HepG2 (cell line): ENCODE results near the gene MAIP1. TPM values are rescaled to one million over a fixed set of nuclear protein-coding genes. Genes with fewer than 3 reads are reported as not detected.
A peak's percentile ranks its signal among the peaks of the same experiment; 100 is the strongest.

Experiments
- ARID4A ChIP-seq: sonication (generic); formaldehyde crosslinking; IDR thresholded peaks from 2 replicates; pipeline ENCODE4 v1.5.0; 2020; ENCODE audit warnings: mild to moderate bottlenecking, missing genetic modification reagents, borderline replicate concordance
- HES4 ChIP-seq: sonication (generic); formaldehyde crosslinking; IDR thresholded peaks from 2 replicates; pipeline ENCODE4 v1.9.0; 2021; ENCODE audit warnings: mild to moderate bottlenecking, missing genetic modification reagents, borderline replicate concordance
- HNRNPL ChIP-seq: fragments of 200-400 bp; formaldehyde crosslinking; IDR thresholded peaks from 2 replicates; pipeline ENCODE4 v1.6.1; 2017; ENCODE audit warnings: mild to moderate bottlenecking, low read depth, low read length
- KDM5B ChIP-seq: sonication (generic); formaldehyde crosslinking; IDR thresholded peaks from 2 replicates; pipeline ENCODE4 v1.4.0; 2020; ENCODE audit warnings: missing genetic modification reagents, mild to moderate bottlenecking, borderline replicate concordance
- NFIB ChIP-seq: sonication (generic); formaldehyde crosslinking; IDR thresholded peaks from 2 replicates; pipeline ENCODE4 v1.9.0; 2021; ENCODE audit warnings: missing genetic modification reagents, mild to moderate bottlenecking, borderline replicate concordance
- NFYB ChIP-seq: sonication (generic); formaldehyde crosslinking; IDR thresholded peaks from 2 replicates; pipeline ENCODE4 v1.4.0; 2020; ENCODE audit warnings: missing genetic modification reagents
- NR2C2 ChIP-seq: sonication (generic); formaldehyde crosslinking; IDR thresholded peaks from 2 replicates; pipeline ENCODE4 v1.4.0; 2020; ENCODE audit warnings: missing genetic modification reagents, mild to moderate bottlenecking, moderate library complexity, borderline replicate concordance
- PHF5A ChIP-seq: IDR thresholded peaks from one replicate; pipeline ENCODE4 v1.6.1; 2018; ENCODE audit warnings: low read depth, missing genetic modification reagents; ENCODE audit not compliant: unreplicated experiment
- RFX1 ChIP-seq: fragments of 450-650 bp; IDR thresholded peaks from 2 replicates; pipeline ENCODE4 v1.6.1; 2017
- RNF2 ChIP-seq: fragments of 450-650 bp; conservative IDR thresholded peaks from 2 replicates; pipeline ENCODE4 v1.6.1; 2016; ENCODE audit warnings: low read depth
- SMAD3 ChIP-seq: sonication (generic); formaldehyde crosslinking; IDR thresholded peaks from 2 replicates; pipeline ENCODE4 v1.4.0; 2020; ENCODE audit warnings: missing genetic modification reagents
- SRSF9 ChIP-seq: fragments of 200-400 bp; formaldehyde crosslinking; IDR thresholded peaks from 2 replicates; pipeline ENCODE4 v1.6.1; 2018; ENCODE audit warnings: borderline replicate concordance, mild to moderate bottlenecking, low read depth, low read length; ENCODE audit not compliant: insufficient read depth, poor library complexity, severe bottlenecking
- SSRP1 ChIP-seq: IDR thresholded peaks from 2 replicates; pipeline ENCODE4 v1.6.1; 2016; ENCODE audit warnings: control low read depth
- ZBTB44 ChIP-seq: sonication (generic); formaldehyde crosslinking; IDR thresholded peaks from 2 replicates; pipeline ENCODE4 v1.4.0; 2020; ENCODE audit warnings: missing genetic modification reagents
- ZFX ChIP-seq: sonication (generic); formaldehyde crosslinking; IDR thresholded peaks from 2 replicates; pipeline ENCODE4 v1.4.0; 2020; ENCODE audit warnings: mild to moderate bottlenecking, low read depth, missing genetic modification reagents, moderate library complexity
- ZFYVE20 ChIP-seq: sonication (generic); formaldehyde crosslinking; IDR thresholded peaks from 2 replicates; pipeline ENCODE4 v1.8.0; 2023; ENCODE audit warnings: low read depth, mild to moderate bottlenecking, moderate library complexity, missing genetic modification reagents, borderline replicate concordance
- ZNF101 ChIP-seq: sonication (generic); formaldehyde crosslinking; IDR thresholded peaks from 2 replicates; pipeline ENCODE4 v1.4.0; 2020; ENCODE audit warnings: mild to moderate bottlenecking, low read depth, missing genetic modification reagents, borderline replicate concordance
- ZNF619 ChIP-seq: sonication (generic); formaldehyde crosslinking; IDR thresholded peaks from 2 replicates; pipeline ENCODE4 v1.4.0; 2020; ENCODE audit warnings: mild to moderate bottlenecking, missing genetic modification reagents
- ZNF792 ChIP-seq: IDR thresholded peaks from 2 replicates; pipeline ENCODE4 v1.6.1; 2016
- ZNF816 ChIP-seq: sonication (generic); formaldehyde crosslinking; IDR thresholded peaks from 2 replicates; pipeline ENCODE4 v1.8.0; 2022; ENCODE audit warnings: missing genetic modification reagents, mild to moderate bottlenecking, borderline replicate concordance
- ZNF850 ChIP-seq: sonication (generic); formaldehyde crosslinking; conservative IDR thresholded peaks from 2 replicates; pipeline ENCODE4 v1.9.0; 2021; ENCODE audit warnings: mild to moderate bottlenecking, missing genetic modification reagents
- polyA plus RNA-seq, 8 experiments: library from polyadenylated mRNA; depleted of rRNA in 3 of 8; stranded (reverse) in 7 of 8; unstranded in 1 of 8; fragments of >200 nt; fragmentation: Illumina TruSeq in 4 of 8; extraction: Trizol in 4 of 8; gene quantifications; 2 replicates each; pipeline versions ENCODE4 v1.2.1 to v1.2.3, GENCODE V29; 2011 to 2016; ENCODE audit warnings: low read depth in 4 of 8, missing spikeins in 1 of 8, mixed read lengths in 1 of 8; ENCODE audit not compliant: insufficient read depth in 1 of 8
- total RNA-seq, 5 experiments: library from RNA; depleted of rRNA; stranded (reverse); fragments of >200 nt; fragmentation: Illumina TruSeq; extraction: Trizol; gene quantifications; 2 replicates each; pipeline ENCODE4 v1.2.3, GENCODE V29; 2016; ENCODE audit warnings: low read depth in 1 of 5
- TF ChIP-seq, protein P1 (sequence below): sonication (generic); formaldehyde crosslinking; IDR thresholded peaks from 2 replicates; pipeline ENCODE4 v1.4.0; 2020; ENCODE audit warnings: mild to moderate bottlenecking, missing genetic modification reagents, borderline replicate concordance

MAIP1 gene
- total and polyA plus RNA-seq, 2 of the 13 experiments (the other 11 are each of a cell fraction or from before 2014, with no cell fraction given) = 22.3 to 72.9 TPM

- TF ChIP-seq ZNF850 (CRISPR knock-in tag) (peak; percentile 95; the same call in 1 of the 2 replicates), NFYB (CRISPR knock-in tag) (peak; percentile 46; the same call in 1 of the 2 replicates), SRSF9 (no peak), RFX1 (no peak), RNF2 (peak; percentile 91), ZBTB44 (peak; percentile 90), PHF5A (CRISPR knock-in tag) (no peak), ZFX (peak; percentile 98), HES4 (CRISPR knock-in tag) (peak; percentile 81), NFIB (CRISPR knock-in tag) (0 out of 2 replicates have a peak, but pooled peaks have one; percentile 67), ZNF101 (CRISPR knock-in tag) (no peak), ZNF792 (CRISPR knock-in tag) (peak; percentile 70; the same call in 1 of the 2 replicates), ZFYVE20 (CRISPR knock-in tag) (no peak), ZNF816 (CRISPR knock-in tag) (peak; percentile 98), SSRP1 (CRISPR knock-in tag) (no peak), ARID4A (peak; percentile 97), KDM5B (CRISPR knock-in tag) (peak; percentile 99), NR2C2 (CRISPR knock-in tag) (peak; percentile 100), ZNF619 (CRISPR knock-in tag) (peak; percentile 84; the same call in 1 of the 2 replicates), SMAD3 (peak; percentile 94), HNRNPL (no peak; the same call in 1 of the 2 replicates)
- TF ChIP-seq, protein P1, sequence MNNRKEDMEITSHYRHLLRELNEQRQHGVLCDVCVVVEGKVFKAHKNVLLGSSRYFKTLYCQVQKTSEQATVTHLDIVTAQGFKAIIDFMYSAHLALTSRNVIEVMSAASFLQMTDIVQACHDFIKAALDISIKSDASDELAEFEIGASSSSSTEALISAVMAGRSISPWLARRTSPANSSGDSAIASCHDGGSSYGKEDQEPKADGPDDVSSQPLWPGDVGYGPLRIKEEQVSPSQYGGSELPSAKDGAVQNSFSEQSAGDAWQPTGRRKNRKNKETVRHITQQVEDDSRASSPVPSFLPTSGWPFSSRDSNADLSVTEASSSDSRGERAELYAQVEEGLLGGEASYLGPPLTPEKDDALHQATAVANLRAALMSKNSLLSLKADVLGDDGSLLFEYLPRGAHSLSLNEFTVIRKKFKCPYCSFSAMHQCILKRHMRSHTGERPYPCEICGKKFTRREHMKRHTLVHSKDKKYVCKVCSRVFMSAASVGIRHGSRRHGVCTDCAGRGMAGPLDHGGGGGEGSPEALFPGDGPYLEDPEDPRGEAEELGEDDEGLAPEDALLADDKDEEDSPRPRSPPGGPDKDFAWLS (CRISPR knock-in tag) = peak; percentile 23; the same call in 1 of the 2 replicates
Observed at GRCh38 chr2:199955339-199956061, at the start of gene MAIP1, which contains the start of gene TYW5 (continued).
